GM12878 (cell line): ENCODE measurements around the gene VTI1A. TPM values are rescaled to one million over a fixed set of nuclear protein-coding genes. Genes with fewer than 3 reads are reported as not detected.

Experiments
- ATAC-seq: fragments of 200-7000 bp; cut with Tn5 transposase; 3 replicates; pipeline ENCODE4 v1.9.1; 2020; ENCODE audit warnings: mild to moderate bottlenecking, moderate library complexity
- BruUV-seq: library from RNA; stranded (reverse); fragments of 400-500 nt; replicated peaks from 2 replicates; lab custom pipeline; 2021; lab: Mats Ljungman, UMichigan
- CTCF ChIA-PET: fragments of 300-600 bp; sonication (Branson Sonifier 250); formaldehyde crosslinking; extraction: SDS; loops from one replicate; lab custom pipeline; 2021; ENCODE audit warnings: inconsistent platforms; lab: Yijun Ruan, JAX
- POLR2A ChIA-PET: fragments of 350-600 bp; formaldehyde crosslinking; extraction: SDS; loops from one replicate; lab custom pipeline; 2021; ENCODE audit warnings: inconsistent platforms; lab: Charles Lee
- RAD21 ChIA-PET: fragments of 300-600 bp; sonication (Branson Sonifier 250); formaldehyde crosslinking; loops from one replicate; lab custom pipeline; 2023; ENCODE audit warnings: antibody characterized with exemption; ENCODE audit not compliant: unreplicated experiment; lab: Charles Lee
- SMC1A ChIA-PET: fragments of 300-600 bp; sonication (Branson Sonifier 250); formaldehyde crosslinking; loops from one replicate; lab custom pipeline; 2023; ENCODE audit not compliant: unreplicated experiment, uncharacterized antibody; lab: Charles Lee
- DNase-seq: peaks from one replicate; pipeline ENCODE4 v3.0.0-alpha.2; 2011; ENCODE audit warnings: low read depth, low spot score
- FAIRE-seq: peaks from 3 replicates; lab custom pipeline; 2011; peaks lifted over from hg19 to GRCh38; lab: Jason Lieb, UNC
- H2AFZ ChIP-seq: 2 replicates; pipeline ENCODE4 v1.6.0; 2011; ENCODE audit warnings: low read depth, low read length, control low read depth; ENCODE audit not compliant: control insufficient read depth
- H3K27ac ChIP-seq: 2 replicates; pipeline ENCODE4 v1.5.1; 2011; ENCODE audit warnings: control low read depth; ENCODE audit not compliant: control insufficient read depth, insufficient read depth
- H3K27me3 ChIP-seq, 2 experiments: replicated peaks in 1 of 2; 2 replicates each; pipeline versions ENCODE4 v1.6.0 to v1.6.1; 2011; ENCODE audit warnings: low read length in 1 of 2; ENCODE audit not compliant: control insufficient read depth in 2 of 2, insufficient read depth in 2 of 2
- H3K36me3 ChIP-seq, 2 experiments: 2 replicates each; pipeline ENCODE4 v1.5.1; 2011; ENCODE audit warnings: low read length in 1 of 2; ENCODE audit not compliant: control insufficient read depth in 2 of 2, insufficient read depth in 2 of 2
- H3K4me1 ChIP-seq: 2 replicates; pipeline ENCODE4 v1.6.1; 2011; ENCODE audit warnings: mild to moderate bottlenecking, low read length, moderate library complexity, mixed read lengths; ENCODE audit not compliant: control insufficient read depth, insufficient read depth
- H3K4me2 ChIP-seq: 2 replicates; pipeline ENCODE4 v1.6.0; 2011; ENCODE audit warnings: control low read depth; ENCODE audit not compliant: control insufficient read depth, insufficient read depth
- H3K4me3 ChIP-seq: fragments of 200-600 bp; sonication (generic); 2 replicates; pipeline ENCODE4 v1.5.1; 2016
- H3K79me2 ChIP-seq: 2 replicates; pipeline ENCODE4 v1.6.0; 2011; ENCODE audit warnings: low read length; ENCODE audit not compliant: control insufficient read depth, insufficient read depth
- H3K9ac ChIP-seq: 2 replicates; pipeline ENCODE4 v1.8.0; 2011; ENCODE audit warnings: low read length, control low read depth, mixed read lengths; ENCODE audit not compliant: control insufficient read depth, insufficient read depth
- H3K9me3 ChIP-seq: replicated peaks from 3 replicates; pipeline ENCODE4 v1.5.1; 2011; ENCODE audit warnings: mild to moderate bottlenecking, low read length; ENCODE audit not compliant: control insufficient read depth, insufficient read depth
- H4K20me1 ChIP-seq: 2 replicates; pipeline ENCODE4 v1.6.0; 2011; ENCODE audit not compliant: control insufficient read depth, insufficient read depth
- CHD1 ChIP-seq: IDR thresholded peaks from 2 replicates; pipeline ENCODE4 v1.6.1; 2012; ENCODE audit warnings: low read depth, low read length, improper control_type of control experiment
- CUX1 ChIP-seq: IDR thresholded peaks from 2 replicates; pipeline ENCODE4 v1.6.1; 2012; ENCODE audit warnings: improper control_type of control experiment, low read depth, low read length; ENCODE audit not compliant: insufficient replicate concordance
- POU2F2 ChIP-seq: IDR thresholded peaks from 3 replicates; pipeline ENCODE4 v1.6.1; 2011; ENCODE audit warnings: low read depth, mild to moderate bottlenecking, low read length, borderline replicate concordance
- SUPT20H ChIP-seq: IDR thresholded peaks from 2 replicates; pipeline ENCODE4 v1.6.1; 2011; ENCODE audit warnings: low read depth, mild to moderate bottlenecking, low read length, moderate library complexity, borderline replicate concordance; ENCODE audit not compliant: control insufficient read depth
- TAF1 ChIP-seq: IDR thresholded peaks from 2 replicates; pipeline ENCODE4 v1.6.1; 2011; ENCODE audit warnings: mild to moderate bottlenecking, low read depth, low read length, borderline replicate concordance
- YY1 ChIP-seq: IDR thresholded peaks from 2 replicates; pipeline ENCODE4 v1.6.1; 2011; ENCODE audit warnings: low read depth, mild to moderate bottlenecking, low read length
- ZZZ3 ChIP-seq: IDR thresholded peaks from 2 replicates; pipeline ENCODE4 v1.6.1; 2011; ENCODE audit warnings: low read depth; ENCODE audit not compliant: control insufficient read depth, insufficient read length
- WGBS: methylation state at CpG from one replicate; pipeline ENCODE4 v1.1.6; 2016; ENCODE audit warnings: low lambda C conversion rate; ENCODE audit not compliant: insufficient replicate concordance, insufficient coverage; ENCODE audit errors: missing lambda C conversion rate; 5-methylcytosine and 5-hydroxymethylcytosine counted together
- in situ Hi-C: fragments of 300-500 bp; cut with MboI; formaldehyde crosslinking; loops from 9 replicates; pipeline ENCODE4 v1.14.3; 2018; ENCODE audit warnings: mixed read lengths
- intact Hi-C: fragments of 100-400 bp; cut with micrococcal nuclease; formaldehyde crosslinking; loops from one replicate; pipeline ENCODE4 v1.14.2; 2022; ENCODE audit not compliant: unreplicated experiment
- polyA plus RNA-seq, 11 experiments: library from polyadenylated mRNA; depleted of rRNA in 4 of 11; unstranded in 6 of 11; stranded (reverse) in 5 of 11; fragments of >200 nt; fragmentation: Nextera tagmentation in 4 of 11; fragmentation: Illumina TruSeq in 1 of 11; extraction: Ambion mirVana in 4 of 11; extraction: Trizol in 1 of 11; gene quantifications; 1 replicate in 1 of 11; 2 replicates in 10 of 11; pipeline versions ENCODE4 v1.2.1 to v1.2.3, GENCODE V29; 2011 to 2016; ENCODE audit warnings: inconsistent platforms in 2 of 11, missing spikeins in 2 of 11, low read depth in 1 of 11
- total RNA-seq, 4 experiments: library from RNA; depleted of rRNA in 3 of 4; stranded (reverse); fragments of >200 nt in 3 of 4; fragmentation: Illumina TruSeq in 1 of 4; extraction: Trizol in 1 of 4; gene quantifications; 2 replicates each; pipeline versions ENCODE4 v1.2.1 to v1.2.3, GENCODE V29; 2013 to 2021
- TF ChIP-seq, protein P1 (sequence below): fragments of 450-650 bp; IDR thresholded peaks from 2 replicates; pipeline ENCODE4 v1.6.1; 2017; ENCODE audit warnings: mild to moderate bottlenecking, moderate library complexity
- TF ChIP-seq, protein P2 (sequence below): fragments of 450-650 bp; IDR thresholded peaks from 2 replicates; pipeline ENCODE4 v1.6.1; 2018; ENCODE audit warnings: mild to moderate bottlenecking, low read depth, moderate library complexity; ENCODE audit not compliant: partially characterized antibody

Gene VTI1A
- total and polyA plus RNA-seq, 10 of the 15 experiments (the other 5 are each of a cell fraction or from before 2014, with no cell fraction given): 12.4 to 43.2 (median 27.5) TPM

GRCh38 chr10:112454910-112455779 lies 8.1 kb downstream of the VTI1A start:
- Histone ChIP-seq H3K36me3 (no peaks in the 10 kb centered on the region; a peak in 1 of 4 replicates), H2AFZ (no peak overlapping the region), H3K9me3 (no peaks in the 10 kb centered on the region), H3K4me2 (no peak overlapping the region), H3K79me2 (peaks cover 4% of the 10 kb centered on the region), H3K27me3 (no peaks in the 10 kb centered on the region), H3K4me3 (no peak overlapping the region), H4K20me1 (no peaks in the 10 kb centered on the region), H3K4me1 (no peaks in the 10 kb centered on the region), H3K27ac (no peak overlapping the region), H3K9ac (no peak overlapping the region)
- ChIA-PET CTCF (interaction anchor here (0.5 to 2.3 kb wide), 6 partner anchors 9 to 40 kb away, joined by 3 to 17 read pairs (median 4); no protein-coding TSS in a partner anchor), RAD21 (interaction anchor here (0.8 to 1.5 kb wide), 1 partner anchor 17 kb away, joined by 3 to 4 read pairs; no protein-coding TSS in a partner anchor), SMC1A (interaction anchor here (0.9 to 1.4 kb wide), 4 partner anchors 9 to 46 kb away, joined by 3 to 7 read pairs (median 4); no protein-coding TSS in a partner anchor), POLR2A (no interaction called here)
- ATAC-seq (no peak), FAIRE-seq (no peak), DNase-seq (no peak)
- in situ Hi-C loops (no loop called here), intact Hi-C loops (loop anchor here (10.0 kb wide), 1 partner anchor 270 kb away; the partner anchor contains the start of gene GPAM)
- BruUV-seq: no TSS peak
- WGBS: 31% methylated on average over 2 of the region's 3 CpGs
- no peak for TF ChIP-seq TAF1
- TF ChIP-seq CUX1: no peak
- TF ChIP-seq POU2F2: no peak
- TF ChIP-seq, protein P1, sequence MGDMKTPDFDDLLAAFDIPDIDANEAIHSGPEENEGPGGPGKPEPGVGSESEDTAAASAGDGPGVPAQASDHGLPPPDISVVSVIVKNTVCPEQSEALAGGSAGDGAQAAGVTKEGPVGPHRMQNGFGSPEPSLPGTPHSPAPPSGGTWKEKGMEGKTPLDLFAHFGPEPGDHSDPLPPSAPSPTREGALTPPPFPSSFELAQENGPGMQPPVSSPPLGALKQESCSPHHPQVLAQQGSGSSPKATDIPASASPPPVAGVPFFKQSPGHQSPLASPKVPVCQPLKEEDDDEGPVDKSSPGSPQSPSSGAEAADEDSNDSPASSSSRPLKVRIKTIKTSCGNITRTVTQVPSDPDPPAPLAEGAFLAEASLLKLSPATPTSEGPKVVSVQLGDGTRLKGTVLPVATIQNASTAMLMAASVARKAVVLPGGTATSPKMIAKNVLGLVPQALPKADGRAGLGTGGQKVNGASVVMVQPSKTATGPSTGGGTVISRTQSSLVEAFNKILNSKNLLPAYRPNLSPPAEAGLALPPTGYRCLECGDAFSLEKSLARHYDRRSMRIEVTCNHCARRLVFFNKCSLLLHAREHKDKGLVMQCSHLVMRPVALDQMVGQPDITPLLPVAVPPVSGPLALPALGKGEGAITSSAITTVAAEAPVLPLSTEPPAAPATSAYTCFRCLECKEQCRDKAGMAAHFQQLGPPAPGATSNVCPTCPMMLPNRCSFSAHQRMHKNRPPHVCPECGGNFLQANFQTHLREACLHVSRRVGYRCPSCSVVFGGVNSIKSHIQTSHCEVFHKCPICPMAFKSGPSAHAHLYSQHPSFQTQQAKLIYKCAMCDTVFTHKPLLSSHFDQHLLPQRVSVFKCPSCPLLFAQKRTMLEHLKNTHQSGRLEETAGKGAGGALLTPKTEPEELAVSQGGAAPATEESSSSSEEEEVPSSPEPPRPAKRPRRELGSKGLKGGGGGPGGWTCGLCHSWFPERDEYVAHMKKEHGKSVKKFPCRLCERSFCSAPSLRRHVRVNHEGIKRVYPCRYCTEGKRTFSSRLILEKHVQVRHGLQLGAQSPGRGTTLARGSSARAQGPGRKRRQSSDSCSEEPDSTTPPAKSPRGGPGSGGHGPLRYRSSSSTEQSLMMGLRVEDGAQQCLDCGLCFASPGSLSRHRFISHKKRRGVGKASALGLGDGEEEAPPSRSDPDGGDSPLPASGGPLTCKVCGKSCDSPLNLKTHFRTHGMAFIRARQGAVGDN: no peak
- no peak for TF ChIP-seq YY1
- TF ChIP-seq ZZZ3: no peak
- TF ChIP-seq SUPT20H: no peak
- no peak for TF ChIP-seq CHD1
- TF ChIP-seq, protein P2, sequence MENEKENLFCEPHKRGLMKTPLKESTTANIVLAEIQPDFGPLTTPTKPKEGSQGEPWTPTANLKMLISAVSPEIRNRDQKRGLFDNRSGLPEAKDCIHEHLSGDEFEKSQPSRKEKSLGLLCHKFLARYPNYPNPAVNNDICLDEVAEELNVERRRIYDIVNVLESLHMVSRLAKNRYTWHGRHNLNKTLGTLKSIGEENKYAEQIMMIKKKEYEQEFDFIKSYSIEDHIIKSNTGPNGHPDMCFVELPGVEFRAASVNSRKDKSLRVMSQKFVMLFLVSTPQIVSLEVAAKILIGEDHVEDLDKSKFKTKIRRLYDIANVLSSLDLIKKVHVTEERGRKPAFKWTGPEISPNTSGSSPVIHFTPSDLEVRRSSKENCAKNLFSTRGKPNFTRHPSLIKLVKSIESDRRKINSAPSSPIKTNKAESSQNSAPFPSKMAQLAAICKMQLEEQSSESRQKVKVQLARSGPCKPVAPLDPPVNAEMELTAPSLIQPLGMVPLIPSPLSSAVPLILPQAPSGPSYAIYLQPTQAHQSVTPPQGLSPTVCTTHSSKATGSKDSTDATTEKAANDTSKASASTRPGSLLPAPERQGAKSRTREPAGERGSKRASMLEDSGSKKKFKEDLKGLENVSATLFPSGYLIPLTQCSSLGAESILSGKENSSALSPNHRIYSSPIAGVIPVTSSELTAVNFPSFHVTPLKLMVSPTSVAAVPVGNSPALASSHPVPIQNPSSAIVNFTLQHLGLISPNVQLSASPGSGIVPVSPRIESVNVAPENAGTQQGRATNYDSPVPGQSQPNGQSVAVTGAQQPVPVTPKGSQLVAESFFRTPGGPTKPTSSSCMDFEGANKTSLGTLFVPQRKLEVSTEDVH: no peak
